GM12874 (cell line): ENCODE measurements around the gene MTERF4.

Source experiments
- CTCF ChIP-seq: IDR thresholded peaks from 2 replicates; pipeline ENCODE4 v1.5.1; 2011; ENCODE audit warnings: low read depth, mild to moderate bottlenecking, control low read depth, low read length, moderate library complexity; ENCODE audit not compliant: insufficient read depth

Gene MTERF4

GRCh38 chr2:241064802-241065354, 37.2 kb downstream of the MTERF4 start:
- no peak for TF ChIP-seq CTCF

- TF ChIP-seq CTCF: no peak
These were observed 37.9 kb downstream of the MTERF4 start for GRCh38 chr2:241064008-241064801.

GRCh38 chr2:241063587-241063986, 38.5 kb downstream of the MTERF4 start:
- TF ChIP-seq CTCF: no peak

GRCh38 chr2:241063093-241063551, 39.0 kb downstream of the MTERF4 start:
- no peak for TF ChIP-seq CTCF

GRCh38 chr2:241062389-241063092, 39.5 kb downstream of the MTERF4 start:
- TF ChIP-seq CTCF: no peak

- no peak for TF ChIP-seq CTCF
These were observed 40.8 kb downstream of the MTERF4 start for GRCh38 chr2:241061275-241061674.

- TF ChIP-seq CTCF: no peak
These were observed 48.4 kb downstream of the MTERF4 start for GRCh38 chr2:241053576-241054251.
